Upper lobe of left lung (tissue), 4 donors: ENCODE measurements around the gene SRCAP.

ENCODE experiments used
- CTCF ChIP-seq, 6 experiments: fragments of 450-650 bp in 4 of 6; fragments of 200-600 bp in 2 of 6; sonication (generic) in 2 of 6; IDR thresholded peaks; one replicate each; pipeline ENCODE4 v1.5.1; 2016 to 2019; ENCODE audit warnings: antibody characterized with exemption in 6 of 6
- POLR2A ChIP-seq, 4 donors: fragments of 450-650 bp; IDR thresholded peaks; one replicate each; pipeline ENCODE4 v1.5.1; 2016 to 2017; ENCODE audit warnings: antibody characterized with exemption in 4 of 4, mild to moderate bottlenecking in 2 of 4

GRCh38 chr16:30744183-30744582 is 45.2 kb downstream of the SRCAP start:
- no peak for TF ChIP-seq POLR2A (IDR thresholded peaks at IDR 0.05)
- TF ChIP-seq CTCF (IDR thresholded peaks at IDR 0.05) = no peak
